ENCODE data around the gene PDCD2L.

PDCD2L gene

DNA sequence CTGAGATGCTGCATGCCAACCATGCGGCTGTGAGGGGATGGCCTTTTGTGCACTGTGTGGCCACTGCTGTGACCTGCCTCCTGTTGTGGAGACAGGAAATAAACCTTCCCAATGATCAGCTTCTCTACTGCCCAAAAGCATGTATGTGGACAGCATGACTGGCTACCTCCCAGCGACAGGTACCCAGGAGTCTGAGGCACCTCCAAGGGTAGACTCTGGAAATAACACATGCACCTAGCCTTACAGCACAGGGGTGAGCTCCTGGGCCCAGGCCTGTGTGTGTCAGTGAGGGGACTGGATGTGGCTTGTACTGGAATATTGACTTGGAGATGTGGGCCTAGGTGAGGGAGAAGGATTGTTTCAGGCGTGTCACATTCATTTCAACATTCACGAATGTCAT, 46.8 kb upstream of the PDCD2L start:
- ATAC-seq (ENCODE audit: insufficient read depth, low read depth) (no peak), DNase-seq (no peak)
- H3K4me2 ChIP-seq (ENCODE audit: insufficient read depth, low read length): no peak overlapping the region
- no peak overlapping the region for H2AFZ ChIP-seq (ENCODE audit: low read depth, low read length)
- TF ChIP-seq EZH2 (IDR thresholded peaks at IDR 0.05; ENCODE audit: borderline replicate concordance, low read depth, low read length, severe bottlenecking) (no peak), CTCF (IDR thresholded peaks at IDR 0.05; ENCODE audit: borderline replicate concordance, extremely low read depth, low read length, poor library complexity, severe bottlenecking) (no peak)
- no peaks in the 10 kb centered on the region for H3K27me3 ChIP-seq (ENCODE audit: insufficient read depth, low read length, poor library complexity)
- no peak overlapping the region for H3K27ac ChIP-seq (ENCODE audit: low read length)
- no peak overlapping the region for H3K4me3 ChIP-seq (ENCODE audit: low read depth in 1 of 2, low read length in 2 of 2)
- no peaks in the 10 kb centered on the region for H4K20me1 ChIP-seq (ENCODE audit: insufficient read depth, low read length)
- H3K9me3 ChIP-seq (ENCODE audit: insufficient read depth, low read length, severe bottlenecking): no peaks in the 10 kb centered on the region
- 0 out of 2 replicates have a peak, but pooled peaks cover 9% of the 10 kb centered on the region for H3K36me3 ChIP-seq (ENCODE audit: insufficient read depth, low read length)
- H3K9ac ChIP-seq (ENCODE audit: low read depth, low read length): no peak overlapping the region
- H3K4me1 ChIP-seq (ENCODE audit: insufficient read depth, low read length): no peaks in the 10 kb centered on the region
- no peaks in the 10 kb centered on the region for H3K79me2 ChIP-seq (ENCODE audit: insufficient read depth, low read length)

- peaks cover 1% of the 10 kb centered on the region; the same call in 1 of the 2 replicates for H3K4me1 ChIP-seq (ENCODE audit: insufficient read depth, low read length)
- TF ChIP-seq CTCF (IDR thresholded peaks at IDR 0.05; ENCODE audit: borderline replicate concordance, extremely low read depth, low read length, poor library complexity, severe bottlenecking): no peak
- no peak for TF ChIP-seq EZH2 (IDR thresholded peaks at IDR 0.05; ENCODE audit: borderline replicate concordance, low read depth, low read length, severe bottlenecking)
- H4K20me1 ChIP-seq (ENCODE audit: insufficient read depth, low read length): no peaks in the 10 kb centered on the region
- no peaks in the 10 kb centered on the region for H3K79me2 ChIP-seq (ENCODE audit: insufficient read depth, low read length)
- DNase-seq (no peak), ATAC-seq (ENCODE audit: insufficient read depth, low read depth) (no peak)
- H3K4me3 ChIP-seq (ENCODE audit: low read depth in 1 of 2, low read length in 2 of 2): no peak overlapping the region
- no peak overlapping the region for H2AFZ ChIP-seq (ENCODE audit: low read depth, low read length)
- H3K4me2 ChIP-seq (ENCODE audit: insufficient read depth, low read length): no peak overlapping the region
- H3K9me3 ChIP-seq (ENCODE audit: insufficient read depth, low read length, severe bottlenecking): no peaks in the 10 kb centered on the region
- H3K9ac ChIP-seq (ENCODE audit: low read depth, low read length): no peak overlapping the region
- no peak overlapping the region for H3K27ac ChIP-seq (ENCODE audit: low read length)
- H3K36me3 ChIP-seq (ENCODE audit: insufficient read depth, low read length): 0 out of 2 replicates have a peak, but pooled peaks cover 9% of the 10 kb centered on the region
- H3K27me3 ChIP-seq (ENCODE audit: insufficient read depth, low read length, poor library complexity): no peaks in the 10 kb centered on the region
Measured at GRCh38 chr19:34359140-34359953, 44.9 kb upstream of the PDCD2L start.

- H3K36me3 ChIP-seq (ENCODE audit: insufficient read depth, low read length): 0 out of 2 replicates have a peak, but pooled peaks cover 6% of the 10 kb centered on the region
- no peak for ATAC-seq (ENCODE audit: insufficient read depth, low read depth)
- H3K4me1 ChIP-seq (ENCODE audit: insufficient read depth, low read length): peaks cover 7% of the 10 kb centered on the region
- H3K9ac ChIP-seq (ENCODE audit: low read depth, low read length): no peak overlapping the region
- no peak overlapping the region for H2AFZ ChIP-seq (ENCODE audit: low read depth, low read length)
- no peak overlapping the region for H3K27ac ChIP-seq (ENCODE audit: low read length)
- no peaks in the 10 kb centered on the region for H3K79me2 ChIP-seq (ENCODE audit: insufficient read depth, low read length)
- H3K4me3 ChIP-seq (ENCODE audit: low read depth in 1 of 2, low read length in 2 of 2): no peak overlapping the region
- no peaks in the 10 kb centered on the region for H3K9me3 ChIP-seq (ENCODE audit: insufficient read depth, low read length, severe bottlenecking)
- no peaks in the 10 kb centered on the region for H4K20me1 ChIP-seq (ENCODE audit: insufficient read depth, low read length)
- H3K4me2 ChIP-seq (ENCODE audit: insufficient read depth, low read length): no peak overlapping the region
- H3K27me3 ChIP-seq (ENCODE audit: insufficient read depth, low read length, poor library complexity): no peaks in the 10 kb centered on the region
- DNase-seq: no peak
- TF ChIP-seq EZH2 (IDR thresholded peaks at IDR 0.05; ENCODE audit: borderline replicate concordance, low read depth, low read length, severe bottlenecking) (no peak), CTCF (IDR thresholded peaks at IDR 0.05; ENCODE audit: borderline replicate concordance, extremely low read depth, low read length, poor library complexity, severe bottlenecking) (no peak)
Measured at GRCh38 chr19:34359954-34360315, 44.3 kb upstream of the PDCD2L start.
